Adipocyte (in vitro differentiated cells): ENCODE results near the gene DEDD.

Experiments
- DNase-seq: peaks from one replicate; pipeline ENCODE4 v3.0.0-alpha.2; 2015; ENCODE audit warnings: low read depth
- H3K27me3 ChIP-seq: replicated peaks from 2 replicates; pipeline ENCODE4 v1.7.0; 2013; ENCODE audit warnings: mild to moderate bottlenecking, low read length, moderate library complexity; ENCODE audit not compliant: control insufficient read depth, insufficient read depth
- H3K36me3 ChIP-seq: 2 replicates; pipeline ENCODE4 v1.7.0; 2013; ENCODE audit warnings: low read length, mild to moderate bottlenecking, moderate library complexity; ENCODE audit not compliant: control insufficient read depth, insufficient read depth, severe bottlenecking
- H3K4me1 ChIP-seq: 2 replicates; pipeline ENCODE4 v1.7.0; 2013; ENCODE audit warnings: mild to moderate bottlenecking, low read length, moderate library complexity; ENCODE audit not compliant: control insufficient read depth, insufficient read depth
- H3K4me3 ChIP-seq: 2 replicates; pipeline ENCODE4 v1.7.0; 2013; ENCODE audit warnings: mild to moderate bottlenecking, low read length, moderate library complexity
- H3K9ac ChIP-seq: 2 replicates; pipeline ENCODE4 v1.7.0; 2013; ENCODE audit warnings: mild to moderate bottlenecking, low read length, moderate library complexity
- H3K9me3 ChIP-seq: 2 replicates; pipeline ENCODE4 v1.7.0; 2013; ENCODE audit warnings: mild to moderate bottlenecking, low read length, moderate library complexity; ENCODE audit not compliant: control insufficient read depth

The DEDD gene

DNA sequence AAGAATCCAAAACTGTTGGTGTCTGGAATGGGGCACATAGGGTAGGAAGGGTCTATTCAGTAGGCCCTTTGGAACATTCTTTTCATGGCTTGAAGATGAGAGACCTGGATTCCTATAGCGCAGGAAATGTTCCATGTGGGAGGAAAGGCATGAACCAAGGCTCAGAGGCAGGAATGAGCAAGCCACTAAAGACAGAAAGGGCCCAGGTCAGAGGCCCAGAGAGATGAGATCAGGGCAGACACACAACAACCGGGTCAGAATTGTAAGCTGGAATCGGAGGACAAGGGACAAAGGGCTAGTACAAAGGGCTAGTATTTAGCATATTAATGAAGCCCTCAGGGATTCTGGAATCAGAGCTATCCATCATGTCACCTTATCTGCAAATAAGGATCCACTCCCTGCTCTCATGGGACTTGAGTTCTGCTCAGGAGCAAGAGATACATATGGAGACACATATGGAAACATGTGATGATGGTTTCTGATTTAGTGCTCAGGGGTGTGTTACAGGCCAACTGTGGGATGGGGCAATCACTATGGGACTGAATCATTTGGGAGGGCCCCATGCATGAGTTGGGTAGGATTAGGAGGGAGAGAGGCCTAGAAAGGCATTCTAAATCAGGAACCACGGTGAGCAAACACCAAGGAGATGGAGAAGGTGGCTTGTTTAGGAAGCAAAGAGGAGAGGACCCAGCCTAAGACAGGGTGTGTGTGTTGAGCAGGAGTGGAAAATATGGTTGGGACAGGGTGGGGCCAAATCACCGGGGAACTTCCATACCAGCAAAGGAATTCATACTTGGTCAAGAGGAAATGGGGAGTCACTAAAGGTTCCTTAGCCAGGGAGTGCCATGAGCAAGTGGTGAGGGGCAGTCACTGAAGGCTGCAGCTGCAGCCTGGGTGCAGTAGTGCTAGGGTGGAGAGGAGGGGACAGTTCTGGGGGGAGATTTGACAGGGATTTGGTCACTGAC is 51.7 kb downstream of the DEDD start:
- Histone ChIP-seq H3K9ac (peak overlapping the region; percentile 5), H3K4me1 (peaks cover 47% of the 10 kb centered on the region), H3K36me3 (no peaks in the 10 kb centered on the region), H3K4me3 (no peak overlapping the region), H3K27me3 (no peaks in the 10 kb centered on the region), H3K9me3 (no peaks in the 10 kb centered on the region)
- DNase-seq: peak; percentile 42

DNA sequence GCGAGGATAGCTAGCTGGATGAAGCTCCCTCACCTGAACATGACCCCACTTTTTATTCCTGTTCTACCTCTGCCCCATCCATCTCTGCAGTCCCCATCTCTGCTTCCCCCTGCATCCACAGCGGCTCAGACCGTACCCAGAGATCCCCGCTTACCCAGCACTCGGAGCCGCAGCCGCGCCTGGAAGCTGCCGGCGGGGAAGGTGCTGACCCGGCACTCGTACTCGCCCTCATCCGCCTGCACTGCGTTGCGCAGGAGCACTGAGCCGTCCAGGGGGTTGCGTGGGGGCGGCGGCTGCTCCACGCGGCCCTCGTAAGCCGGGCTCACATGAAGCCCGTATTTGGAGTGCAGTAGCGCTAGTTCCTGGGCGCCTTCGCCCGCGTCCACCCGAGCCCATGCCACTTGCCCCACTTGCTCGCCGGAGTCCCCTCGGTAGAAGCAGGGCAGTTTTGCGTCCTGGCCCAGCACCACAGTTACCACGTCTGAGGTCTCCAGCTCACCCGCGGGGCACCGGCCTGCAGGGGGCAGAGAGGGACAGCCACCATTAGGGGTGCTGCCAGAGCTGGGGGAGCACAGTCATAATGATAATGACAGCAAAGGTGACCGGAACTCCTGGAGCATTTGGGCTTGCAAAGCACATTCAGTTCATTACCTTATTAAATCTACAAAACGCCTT is 52.9 kb downstream of the DEDD start:
- Histone ChIP-seq H3K36me3 (no peaks in the 10 kb centered on the region), H3K4me1 (peaks cover 38% of the 10 kb centered on the region), H3K27me3 (no peaks in the 10 kb centered on the region), H3K4me3 (no peak overlapping the region), H3K9ac (no peak overlapping the region), H3K9me3 (no peaks in the 10 kb centered on the region)
- DNase-seq: no peak

DNA sequence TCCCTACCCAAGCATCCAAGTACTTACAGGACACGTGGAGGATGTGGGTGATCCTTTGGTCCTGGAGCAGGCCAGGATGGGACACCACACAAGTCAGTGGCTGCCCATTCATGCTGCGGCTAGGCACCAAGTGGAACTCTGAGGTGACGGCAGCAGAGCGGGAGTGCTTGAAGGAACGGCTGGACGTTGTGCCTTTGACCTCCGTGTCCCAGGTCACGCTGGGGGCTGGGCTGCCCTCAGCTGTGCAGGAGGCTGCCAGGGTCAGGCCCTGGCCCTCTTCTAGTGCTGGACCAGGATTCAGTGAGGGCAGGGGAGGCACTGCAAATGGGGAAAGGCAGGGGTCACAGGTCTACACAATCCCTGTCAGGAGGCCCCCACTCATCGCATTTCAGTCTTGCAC is 55.0 kb downstream of the DEDD start:
- Histone ChIP-seq H3K9me3 (no peaks in the 10 kb centered on the region), H3K4me3 (no peak overlapping the region), H3K27me3 (no peaks in the 10 kb centered on the region), H3K36me3 (no peaks in the 10 kb centered on the region), H3K4me1 (peaks cover 18% of the 10 kb centered on the region), H3K9ac (no peak overlapping the region)
- DNase-seq: no peak

DNA sequence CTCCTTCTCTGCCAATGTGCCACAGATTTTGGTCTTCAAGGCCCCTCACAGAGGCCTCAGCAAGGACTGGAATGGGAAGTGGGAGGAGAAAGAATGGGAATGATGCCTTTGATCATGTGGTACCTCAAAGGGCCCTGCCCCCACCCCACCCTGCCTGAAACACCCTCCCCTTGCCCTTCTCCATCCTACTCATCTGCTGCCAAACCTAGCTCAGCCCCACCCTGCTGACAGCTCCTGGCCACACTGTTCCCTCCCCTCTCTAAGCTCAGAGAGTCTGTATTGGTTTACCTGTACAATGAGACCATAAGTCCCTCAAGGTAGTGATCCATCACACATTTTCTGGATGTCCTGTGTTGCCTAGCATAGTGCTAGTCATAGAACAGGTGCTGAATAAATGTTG is 56.1 kb downstream of the DEDD start:
- Histone ChIP-seq H3K36me3 (no peaks in the 10 kb centered on the region), H3K9me3 (no peaks in the 10 kb centered on the region), H3K4me1 (peaks cover 16% of the 10 kb centered on the region), H3K27me3 (no peaks in the 10 kb centered on the region), H3K9ac (no peak overlapping the region), H3K4me3 (no peak overlapping the region)
- no peak for DNase-seq

DNA sequence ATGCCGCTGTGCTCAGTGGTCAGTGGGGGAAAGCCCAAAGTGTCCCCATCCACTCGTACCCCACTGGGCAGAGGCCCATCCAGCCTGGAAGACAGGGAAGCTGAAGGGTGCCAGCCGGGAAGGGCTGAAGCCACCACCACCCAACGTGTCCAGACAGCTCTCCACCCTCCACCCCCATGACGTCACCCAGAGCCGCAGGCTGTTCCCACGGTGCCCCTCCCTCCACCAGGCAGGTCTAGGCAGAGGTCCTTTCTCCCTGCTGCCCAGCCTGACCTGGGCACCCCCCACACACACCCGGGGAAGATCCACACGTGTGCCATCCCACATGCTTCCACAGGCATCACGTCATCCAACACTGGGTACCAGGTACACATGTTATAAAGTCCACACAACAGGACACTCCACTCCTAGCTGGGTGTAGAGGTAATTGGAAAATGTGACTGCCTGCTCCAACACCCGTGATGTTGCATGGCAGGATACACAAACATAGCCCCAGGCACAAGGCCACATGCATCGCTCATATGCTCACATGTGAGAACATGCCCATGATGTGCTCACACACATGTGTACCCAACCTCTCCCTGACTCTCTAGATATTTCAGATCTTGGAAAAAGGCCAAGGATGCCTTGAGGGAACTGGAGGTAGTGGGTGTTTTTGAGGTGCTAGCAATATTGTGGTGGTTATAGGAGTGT is 57.6 kb downstream of the DEDD start:
- Histone ChIP-seq H3K9me3 (no peaks in the 10 kb centered on the region), H3K4me1 (peaks cover under 1% of the 10 kb centered on the region), H3K27me3 (no peaks in the 10 kb centered on the region), H3K4me3 (no peak overlapping the region), H3K36me3 (no peaks in the 10 kb centered on the region), H3K9ac (no peak overlapping the region)
- no peak for DNase-seq

DNA sequence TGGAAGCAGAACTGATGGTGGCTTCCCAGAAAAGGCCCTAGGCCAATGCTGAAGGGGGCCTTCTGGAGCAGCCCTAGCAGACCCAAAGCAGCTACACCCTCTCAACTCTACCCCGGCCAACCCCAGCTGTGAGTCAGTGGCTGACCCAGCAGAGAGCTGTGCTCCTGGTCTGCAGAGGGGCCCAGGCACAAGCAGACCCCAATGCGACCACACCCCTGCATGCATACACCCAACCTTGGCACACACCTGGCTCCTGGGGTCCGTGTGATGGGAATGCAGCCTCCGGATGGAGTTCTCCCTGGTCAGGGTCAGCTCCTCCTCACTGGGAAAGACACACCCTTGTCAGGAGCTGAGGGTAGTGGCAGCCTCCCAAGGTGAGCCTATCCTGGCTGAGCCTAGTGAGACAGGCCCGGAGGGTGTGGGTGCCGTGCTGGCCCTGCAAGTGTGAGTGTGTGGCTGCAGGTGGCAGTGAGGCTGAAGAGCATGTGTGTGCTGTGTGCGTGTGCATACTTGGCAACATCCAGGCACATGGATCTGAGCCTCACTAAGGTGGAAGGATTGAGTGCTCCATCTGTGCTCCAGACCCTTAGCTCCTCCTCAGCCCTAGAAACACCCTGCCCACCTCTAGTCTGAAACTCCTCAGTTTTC is 58.9 kb downstream of the DEDD start:
- no peaks in the 10 kb centered on the region for H3K4me1 ChIP-seq
- no peak overlapping the region for H3K9ac ChIP-seq
- no peak overlapping the region for H3K4me3 ChIP-seq
- H3K36me3 ChIP-seq: no peaks in the 10 kb centered on the region
- no peaks in the 10 kb centered on the region for H3K27me3 ChIP-seq
- no peaks in the 10 kb centered on the region for H3K9me3 ChIP-seq
- DNase-seq: no peak

DNA sequence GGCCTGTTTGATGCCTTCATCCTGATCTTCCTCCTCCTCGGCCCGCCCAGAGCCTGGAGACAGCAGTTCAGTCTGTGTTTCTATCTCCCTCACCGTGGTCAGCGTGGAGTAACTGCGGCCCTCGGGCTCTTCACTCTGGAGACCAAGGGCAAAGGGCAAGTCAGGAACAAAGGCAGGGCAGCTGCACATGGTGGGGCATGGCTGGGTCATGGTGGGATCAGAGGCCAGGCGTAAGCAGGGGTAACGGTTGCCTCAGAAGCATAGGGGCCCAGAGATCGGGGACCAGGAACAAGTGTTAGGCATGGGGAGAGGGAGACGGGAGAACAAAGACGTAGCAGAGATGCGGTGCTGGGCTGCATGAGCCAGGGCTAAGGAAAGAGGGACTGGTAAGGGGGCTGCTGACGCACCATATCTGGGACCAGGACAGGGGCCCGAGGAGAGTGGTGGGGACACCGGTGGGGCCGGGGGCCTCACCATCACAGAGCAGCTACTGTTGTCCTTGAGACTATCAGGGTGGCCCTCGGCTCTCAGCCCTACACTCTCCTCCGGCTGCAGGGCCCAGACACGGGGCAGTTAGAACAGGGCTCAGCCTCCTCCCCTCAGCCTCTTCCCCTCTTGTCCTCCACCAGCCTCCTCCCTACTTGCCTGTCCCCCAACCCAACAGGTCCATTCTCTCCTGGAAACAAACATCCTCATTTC is 59.6 kb downstream of the DEDD start:
- H3K9ac ChIP-seq: no peak overlapping the region
- H3K27me3 ChIP-seq: no peaks in the 10 kb centered on the region
- no peaks in the 10 kb centered on the region for H3K36me3 ChIP-seq
- no peaks in the 10 kb centered on the region for H3K4me1 ChIP-seq
- H3K4me3 ChIP-seq: no peak overlapping the region
- DNase-seq: no peak
- no peaks in the 10 kb centered on the region for H3K9me3 ChIP-seq

DNA sequence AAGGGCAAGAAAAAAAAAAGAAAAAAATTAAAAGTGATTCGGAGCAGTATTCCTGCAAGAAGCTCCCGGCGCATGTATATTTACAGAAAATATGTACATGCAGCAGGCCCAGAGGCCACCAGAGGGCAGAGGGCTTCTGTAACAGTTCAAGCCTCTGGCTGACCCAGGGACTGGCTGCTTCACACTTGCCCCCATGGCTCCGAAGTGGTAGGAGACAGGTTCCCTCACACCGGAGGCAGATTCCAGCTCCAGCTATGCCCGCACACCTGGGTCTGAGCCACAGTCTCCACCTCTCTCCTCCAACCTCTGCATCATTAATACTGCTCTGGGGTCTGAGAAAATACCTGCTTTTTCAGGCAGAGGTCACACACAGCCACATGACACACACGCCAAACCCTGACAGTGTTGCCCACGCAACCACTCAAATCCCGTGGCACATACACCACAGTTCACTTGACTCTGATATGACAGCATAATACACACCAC is 60.5 kb downstream of the DEDD start:
- Histone ChIP-seq H3K4me3 (no peak overlapping the region), H3K36me3 (no peaks in the 10 kb centered on the region), H3K27me3 (no peaks in the 10 kb centered on the region), H3K4me1 (no peaks in the 10 kb centered on the region), H3K9ac (no peak overlapping the region), H3K9me3 (no peaks in the 10 kb centered on the region)
- peak; percentile 29 for DNase-seq
